Left kidney (tissue), 2 donors: ENCODE results near the gene KANSL1L. TPM values are rescaled to one million over a fixed set of nuclear protein-coding genes. Genes with fewer than 3 reads are reported as not detected.
"Not testable (repeated sequence)": the region's sequence is repeated elsewhere in the genome, so short reads cannot be mapped to it uniquely, and the experiment has no call there.

ENCODE experiments used
- DNase-seq: peaks from one replicate; pipeline ENCODE4 v3.0.0-alpha.2; 2013
- polyA plus RNA-seq: library from polyadenylated mRNA; unstranded; fragments of 120-200 nt; gene quantifications from one replicate; pipeline ENCODE4 v1.2.1, GENCODE V29; 2013; ENCODE audit not compliant: insufficient read length

Gene KANSL1L
- polyA plus RNA-seq, 1 donor: 78.0 TPM

DNA sequence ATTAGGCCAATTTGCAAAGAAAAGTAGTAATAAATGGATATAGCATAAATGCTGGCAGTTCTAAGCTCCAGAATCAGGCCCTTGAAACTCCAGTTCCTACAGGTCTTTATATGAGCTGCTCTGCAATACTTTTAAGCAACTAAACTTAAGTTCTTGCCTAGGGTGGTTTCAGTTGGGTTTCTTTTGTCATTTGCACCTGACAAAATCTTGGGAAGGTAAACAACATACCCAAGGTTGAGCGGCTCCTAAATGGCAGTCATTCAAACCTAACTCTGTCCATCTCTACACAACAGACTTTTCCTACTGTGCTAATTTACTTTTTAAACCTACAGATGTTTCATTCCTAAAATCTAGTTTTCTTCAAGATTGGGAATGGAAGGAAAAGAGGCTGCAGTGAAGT is 9.3 kb upstream of the KANSL1L start:
- no peak for DNase-seq

- no peak for DNase-seq
Observed at GRCh38 chr2:210179351-210179990, 8.3 kb upstream of the KANSL1L start.

DNA sequence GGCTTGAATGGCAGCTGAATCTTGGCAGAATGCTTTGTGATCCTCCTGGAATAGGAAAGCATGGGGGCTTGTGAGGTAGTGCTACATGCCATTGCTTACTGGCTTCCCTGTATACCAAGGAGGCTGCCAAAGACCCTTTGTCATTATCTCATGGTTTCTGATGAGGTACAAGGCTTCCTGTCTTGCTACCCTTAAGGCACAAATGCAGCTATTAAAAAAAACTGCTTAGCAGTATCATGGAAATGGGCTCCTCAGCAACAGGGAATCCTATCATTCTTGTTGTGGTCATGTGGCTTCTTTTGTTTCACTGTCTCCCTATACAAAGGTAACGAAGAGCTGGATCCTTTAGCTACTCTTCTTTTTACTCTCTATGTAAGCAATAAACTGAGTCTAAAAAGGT is 6.6 kb upstream of the KANSL1L start:
- no peak for DNase-seq

DNA sequence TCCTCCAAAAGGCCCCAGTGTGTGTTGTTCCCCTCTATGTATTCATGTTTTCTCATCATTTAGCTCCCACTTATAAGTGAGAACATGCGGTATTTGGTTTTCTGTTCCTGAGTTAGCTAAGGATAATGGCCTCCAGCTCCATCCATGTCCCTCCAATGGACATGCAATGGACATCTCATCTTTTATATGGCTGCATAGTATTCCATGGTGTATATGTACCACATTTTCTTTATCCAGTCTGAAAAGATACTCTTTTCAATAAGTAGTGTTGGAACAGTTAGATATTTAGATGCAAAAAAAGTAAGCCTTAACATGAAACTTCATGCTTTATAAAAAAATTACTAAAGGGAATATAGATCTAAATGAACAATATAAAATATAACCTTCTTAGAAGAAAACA is 5.9 kb upstream of the KANSL1L start:
- DNase-seq: not testable (repeated sequence)

DNA sequence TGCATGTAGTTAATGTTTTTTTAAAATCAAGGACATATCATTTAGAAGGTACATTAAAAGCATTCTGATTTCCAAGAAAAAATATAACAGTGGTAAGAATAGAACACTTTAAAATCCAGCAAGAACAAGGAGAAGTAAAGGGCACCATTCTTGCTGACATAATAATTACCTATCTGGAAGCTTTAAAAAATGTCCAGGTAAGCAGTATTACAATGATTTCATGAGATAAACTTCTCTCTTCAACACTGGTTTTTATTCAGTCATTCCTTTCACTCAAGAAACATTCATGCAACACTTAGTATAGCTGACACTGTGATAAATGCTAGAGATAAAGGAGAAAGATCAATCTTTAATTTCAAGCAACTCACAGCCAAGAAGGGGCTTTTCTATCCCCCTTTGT is 2.9 kb upstream of the KANSL1L start:
- no peak for DNase-seq

DNA sequence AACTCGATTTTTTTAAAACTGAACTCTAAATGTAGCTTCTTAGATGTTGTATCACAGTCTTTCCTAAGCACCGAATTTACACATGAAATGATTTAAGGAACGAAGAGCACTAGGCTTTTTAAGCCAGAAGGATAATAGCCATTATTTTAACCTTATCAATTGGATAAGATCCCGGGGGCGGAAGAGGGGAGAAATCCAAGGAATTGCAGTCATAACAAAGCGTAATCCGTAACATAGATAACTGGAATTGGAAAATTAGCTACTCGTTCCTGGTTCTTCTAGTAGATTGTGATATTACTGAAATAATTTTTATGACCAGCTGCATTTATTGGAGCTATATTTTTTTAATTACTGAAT is 988 bp upstream of the KANSL1L start:
- DNase-seq: no peak

- DNase-seq: peak; percentile 96
Observed at GRCh38 chr2:210170446-210171303, 534 bp downstream of the KANSL1L start.

GRCh38 chr2:210170196-210170445 is 1.1 kb downstream of the KANSL1L start:
- DNase-seq: no peak

DNA sequence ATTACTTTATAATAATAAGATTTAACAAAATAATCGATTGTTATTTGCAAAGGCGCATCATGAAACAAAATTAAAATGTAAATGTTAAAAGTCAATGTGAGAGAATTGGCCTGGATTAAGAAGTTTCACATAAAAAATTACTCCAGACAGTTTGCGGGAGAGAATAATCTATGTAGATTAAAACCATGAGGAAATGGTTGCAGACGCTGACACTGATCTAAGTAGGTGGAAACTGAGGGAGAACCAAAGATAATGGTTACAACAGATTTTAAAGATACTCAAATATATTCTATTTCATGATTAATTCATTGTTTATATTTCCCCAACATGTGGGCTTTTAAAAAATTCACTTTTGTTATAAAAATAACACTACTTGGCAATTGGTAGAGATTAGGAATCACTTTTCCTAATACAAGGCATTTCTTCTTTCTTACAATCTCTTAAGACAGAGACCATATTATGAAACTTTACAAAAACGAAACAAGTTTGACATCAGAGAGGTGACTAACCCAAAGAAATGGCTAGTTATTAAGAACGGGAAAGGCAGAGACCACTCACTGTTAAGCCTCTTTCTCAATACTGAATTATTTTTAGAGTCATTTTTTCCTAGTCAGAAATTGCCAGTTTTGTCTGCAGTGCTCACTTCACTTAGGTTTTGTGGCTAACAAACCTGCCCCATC is 1.6 kb downstream of the KANSL1L start:
- DNase-seq: no peak

- no peak for DNase-seq
Observed at GRCh38 chr2:210167227-210167626, 4.0 kb downstream of the KANSL1L start.

DNA sequence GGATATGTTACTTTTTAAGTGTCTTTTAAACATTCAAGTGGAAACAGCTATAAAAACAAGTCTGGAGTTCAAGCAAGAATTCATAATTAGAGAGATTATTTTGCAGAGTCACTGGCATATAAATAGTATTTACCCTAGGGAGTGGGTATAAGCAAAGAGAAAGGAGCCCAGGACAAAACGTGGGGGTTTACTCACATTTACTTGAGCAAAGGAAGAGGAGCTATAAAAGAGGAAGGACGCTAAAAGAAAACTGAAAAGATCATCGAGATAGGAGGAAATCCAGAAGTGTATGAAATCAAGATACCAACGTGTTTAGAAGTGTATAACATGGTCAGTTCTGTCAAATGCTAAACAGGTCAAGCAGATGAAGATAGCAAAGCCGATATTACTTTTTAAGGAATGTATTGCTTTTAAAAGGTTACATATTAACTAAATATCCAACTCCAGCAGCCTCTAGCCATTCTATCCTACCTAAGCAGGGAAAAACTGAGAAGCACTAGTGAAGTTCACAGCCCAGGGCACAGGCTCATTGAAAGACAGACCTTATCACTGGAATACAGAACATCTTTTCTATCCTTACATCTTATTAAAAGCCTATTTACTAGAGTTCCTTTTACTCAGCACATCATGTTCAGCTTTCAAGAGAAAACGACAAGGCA is 8.6 kb downstream of the KANSL1L start:
- no peak for DNase-seq

DNA sequence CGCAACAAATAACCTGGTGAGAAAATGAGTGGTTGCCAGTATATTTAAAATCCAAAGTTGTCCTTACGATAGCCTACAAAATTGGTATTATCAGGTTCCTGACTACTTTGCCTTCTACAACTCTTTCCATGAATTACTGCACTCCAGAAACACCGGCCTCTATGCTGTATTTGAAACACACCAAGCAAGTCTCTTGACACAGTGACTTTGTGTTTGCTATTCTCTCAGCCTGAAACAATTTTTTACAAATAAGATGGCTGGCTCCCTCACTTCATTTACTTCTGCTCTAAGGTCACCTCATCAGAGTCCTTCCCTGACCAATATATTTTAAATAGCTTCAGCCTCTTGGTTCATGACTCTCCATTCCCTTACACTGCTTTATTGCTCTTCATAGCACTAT is 12.2 kb downstream of the KANSL1L start:
- DNase-seq: no peak

GRCh38 chr2:210158236-210158635 is 13.0 kb downstream of the KANSL1L start:
- DNase-seq: no peak

DNA sequence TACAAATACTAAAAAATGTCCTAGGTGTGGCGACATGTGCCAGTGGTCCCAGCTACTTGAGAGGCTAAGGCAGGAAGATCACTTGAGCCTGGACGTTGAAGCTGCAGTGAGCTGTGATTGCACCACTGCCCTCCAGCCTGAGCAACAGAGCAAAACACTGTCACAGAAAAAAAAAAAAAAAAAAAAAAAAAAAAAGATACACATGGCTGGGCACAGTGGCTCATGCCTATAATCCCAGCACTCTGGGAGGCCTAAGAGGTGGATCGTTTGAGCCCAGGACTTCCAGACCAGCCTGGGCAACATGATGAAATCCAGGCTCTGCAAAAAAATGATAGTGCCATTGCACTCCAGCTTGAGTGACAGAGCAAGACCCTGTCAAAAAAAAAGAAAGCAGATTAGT is 13.7 kb downstream of the KANSL1L start:
- no peak for DNase-seq

DNA sequence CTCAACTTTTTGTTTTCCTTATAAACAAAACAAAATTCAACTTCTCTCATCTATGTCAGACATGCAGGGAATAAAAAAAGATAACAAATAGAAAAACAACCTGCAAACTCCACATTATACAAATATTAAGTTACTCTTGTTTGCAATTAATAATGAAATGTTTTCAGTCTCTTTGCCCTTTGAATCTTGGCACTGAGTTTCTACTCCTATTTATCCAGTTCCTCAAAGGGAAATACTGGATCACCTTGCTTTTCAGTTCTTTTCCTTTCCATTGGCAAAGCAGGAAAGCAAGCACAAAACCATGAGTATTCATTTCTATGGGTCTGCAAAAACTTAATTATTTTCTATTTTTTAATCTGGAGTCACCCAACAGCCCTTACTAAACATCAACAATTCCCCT is 23.6 kb downstream of the KANSL1L start:
- DNase-seq: no peak

- DNase-seq: no peak
Observed at GRCh38 chr2:210132239-210132638, 39.0 kb downstream of the KANSL1L start.

GRCh38 chr2:210128961-210129360 is 42.2 kb downstream of the KANSL1L start:
- no peak for DNase-seq

DNA sequence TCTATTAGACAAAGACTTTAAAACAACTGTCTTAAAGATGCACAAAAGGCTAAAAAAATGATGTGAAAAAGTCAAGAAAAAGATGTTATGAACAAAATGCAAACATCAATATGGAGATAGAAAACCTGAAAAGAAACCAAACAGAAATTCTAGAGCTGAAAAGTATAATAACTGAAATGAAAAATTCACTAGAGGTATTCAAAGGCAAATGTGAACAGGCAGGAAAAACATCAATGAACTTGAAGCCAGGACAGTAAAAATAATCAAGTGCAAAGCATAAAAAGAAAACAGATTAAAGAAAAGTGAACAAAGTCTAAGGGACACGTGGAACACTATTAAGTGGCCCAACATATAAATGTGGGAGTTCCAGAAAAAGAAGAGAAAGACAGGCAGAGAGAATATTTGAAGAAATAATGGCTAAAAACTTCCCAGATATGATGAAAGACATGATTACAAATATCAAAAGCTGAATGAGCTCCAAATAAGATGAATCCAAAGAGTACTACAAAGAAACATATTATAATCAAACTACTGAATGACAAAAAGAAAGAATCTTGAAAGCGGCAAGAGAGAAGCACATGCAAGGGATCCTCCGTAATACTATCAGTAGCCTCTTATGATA is 57.5 kb downstream of the KANSL1L start:
- no peak for DNase-seq

- no peak for DNase-seq
Observed at GRCh38 chr2:210112871-210113270, 58.3 kb downstream of the KANSL1L start.

DNA sequence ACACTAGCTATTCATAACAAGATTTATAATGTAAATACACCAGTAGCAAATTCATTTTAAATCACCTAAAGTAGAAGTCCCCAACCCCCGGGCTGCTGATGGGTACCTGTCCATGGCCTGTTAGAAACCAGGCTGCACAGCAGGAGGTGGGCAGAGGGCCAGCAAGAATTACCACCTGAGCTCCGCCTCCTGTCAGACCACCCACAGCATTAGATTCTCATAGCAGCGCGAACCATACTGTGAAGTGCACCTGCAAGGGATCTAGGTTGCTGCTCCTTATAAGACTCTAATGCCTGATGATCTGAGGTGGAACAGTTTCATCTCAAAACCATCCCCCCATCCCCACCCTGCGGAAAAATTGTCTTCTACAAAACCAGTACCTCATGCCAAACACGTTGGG is 71.3 kb downstream of the KANSL1L start:
- DNase-seq: no peak

DNA sequence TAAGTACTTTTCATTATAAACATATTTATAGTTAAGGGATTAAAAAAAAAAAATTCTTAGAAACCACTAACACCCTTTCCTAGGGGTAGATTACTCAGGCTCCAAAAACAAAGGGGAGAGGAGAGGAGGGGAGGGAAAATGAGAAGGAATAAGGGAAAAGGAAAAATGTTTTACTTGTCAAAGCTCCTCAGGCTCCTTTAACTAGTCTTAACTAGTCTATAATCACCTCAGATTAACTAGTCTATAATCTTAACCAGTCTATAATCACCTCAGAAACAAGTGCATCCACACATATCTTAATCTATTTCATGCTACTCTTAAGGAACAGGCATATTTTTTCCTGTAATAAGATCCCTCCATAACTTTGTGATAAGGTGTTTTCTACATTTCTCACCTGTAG is 76.4 kb downstream of the KANSL1L start:
- DNase-seq: no peak

DNA sequence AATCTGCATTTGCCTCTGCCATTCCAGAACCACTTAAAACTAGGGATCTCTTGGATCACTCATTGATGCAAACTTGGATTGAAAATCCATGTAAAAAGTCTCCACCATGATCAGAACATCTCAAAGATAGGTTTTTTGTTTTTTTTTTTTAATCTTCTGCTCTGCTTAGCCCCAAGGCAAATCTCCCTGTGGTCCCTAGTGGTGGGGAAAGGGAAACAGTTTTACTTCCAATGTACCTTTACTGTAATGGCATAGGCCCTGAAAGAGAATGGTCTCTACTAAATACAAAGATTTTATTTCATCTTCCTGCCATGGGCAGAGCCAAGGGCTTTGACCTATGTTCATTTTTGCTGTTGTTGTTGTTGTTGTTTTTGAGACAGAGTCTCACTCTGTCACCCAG is 78.4 kb downstream of the KANSL1L start:
- no peak for DNase-seq

GRCh38 chr2:210086930-210087329 is 84.3 kb downstream of the KANSL1L start:
- no peak for DNase-seq
